Vagina (tissue), 2 donors: ENCODE data around the gene SPG21.

Experiments
- POLR2A ChIP-seq, 2 donors: fragments of 450-650 bp; IDR thresholded peaks; one replicate each; pipeline ENCODE4 v1.6.1; 2017; ENCODE audit warnings: antibody characterized with exemption in 2 of 2, mild to moderate bottlenecking in 2 of 2, moderate library complexity in 2 of 2
- POLR2AphosphoS5 ChIP-seq, 2 donors: sonication (generic); formaldehyde crosslinking; IDR thresholded peaks; one replicate each; pipeline ENCODE4 v1.9.0; 2017; ENCODE audit warnings: antibody characterized with exemption in 2 of 2, mild to moderate bottlenecking in 2 of 2, low read depth in 1 of 2; ENCODE audit not compliant: insufficient read depth in 1 of 2
- TF ChIP-seq, protein P1 (sequence below), 3 experiments: fragments of 450-650 bp in 2 of 3; fragments of 200-600 bp in 1 of 3; sonication (generic) in 1 of 3; IDR thresholded peaks; one replicate each; pipeline ENCODE4 v1.5.1; 2017 to 2019; ENCODE audit warnings: antibody characterized with exemption in 3 of 3, mild to moderate bottlenecking in 2 of 3, moderate library complexity in 2 of 3

DNA sequence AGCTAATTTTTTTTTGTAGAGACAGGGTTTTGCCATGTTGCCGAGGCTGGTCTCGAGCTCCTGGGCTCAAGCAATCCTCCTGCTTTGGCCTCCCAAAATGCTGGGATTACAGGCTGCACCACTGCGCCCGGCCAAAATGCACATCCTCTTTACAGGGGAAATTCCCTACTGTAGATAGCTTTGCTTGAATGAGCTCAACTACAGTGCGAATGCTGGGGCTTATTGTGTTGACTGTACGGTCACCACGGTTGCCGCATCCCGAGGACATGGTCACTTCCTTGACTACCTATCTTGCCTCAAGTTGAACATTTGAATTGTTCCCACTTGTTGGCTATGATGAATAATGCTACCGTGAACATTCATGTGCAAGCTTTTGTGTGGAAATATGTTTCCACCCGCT lies 45.0 kb upstream of the SPG21 start:
- TF ChIP-seq POLR2AphosphoS5 (IDR thresholded peaks at IDR 0.05; ENCODE audit: insufficient read depth in 1 of 2, low read depth in 1 of 2) (no peak), POLR2A (IDR thresholded peaks at IDR 0.05) (no peak)
- TF ChIP-seq, protein P1, sequence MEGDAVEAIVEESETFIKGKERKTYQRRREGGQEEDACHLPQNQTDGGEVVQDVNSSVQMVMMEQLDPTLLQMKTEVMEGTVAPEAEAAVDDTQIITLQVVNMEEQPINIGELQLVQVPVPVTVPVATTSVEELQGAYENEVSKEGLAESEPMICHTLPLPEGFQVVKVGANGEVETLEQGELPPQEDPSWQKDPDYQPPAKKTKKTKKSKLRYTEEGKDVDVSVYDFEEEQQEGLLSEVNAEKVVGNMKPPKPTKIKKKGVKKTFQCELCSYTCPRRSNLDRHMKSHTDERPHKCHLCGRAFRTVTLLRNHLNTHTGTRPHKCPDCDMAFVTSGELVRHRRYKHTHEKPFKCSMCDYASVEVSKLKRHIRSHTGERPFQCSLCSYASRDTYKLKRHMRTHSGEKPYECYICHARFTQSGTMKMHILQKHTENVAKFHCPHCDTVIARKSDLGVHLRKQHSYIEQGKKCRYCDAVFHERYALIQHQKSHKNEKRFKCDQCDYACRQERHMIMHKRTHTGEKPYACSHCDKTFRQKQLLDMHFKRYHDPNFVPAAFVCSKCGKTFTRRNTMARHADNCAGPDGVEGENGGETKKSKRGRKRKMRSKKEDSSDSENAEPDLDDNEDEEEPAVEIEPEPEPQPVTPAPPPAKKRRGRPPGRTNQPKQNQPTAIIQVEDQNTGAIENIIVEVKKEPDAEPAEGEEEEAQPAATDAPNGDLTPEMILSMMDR (IDR thresholded peaks at IDR 0.05), result no peak
